ENCODE data around the gene TM9SF1. TPM values are rescaled to one million over a fixed set of nuclear protein-coding genes. Genes with fewer than 3 reads are reported as not detected.

Gene TM9SF1
- total and polyA plus RNA-seq, 2 of the 13 experiments (the other 11 are each of a cell fraction or from before 2014, with no cell fraction given): 83.2 to 110 TPM

DNA sequence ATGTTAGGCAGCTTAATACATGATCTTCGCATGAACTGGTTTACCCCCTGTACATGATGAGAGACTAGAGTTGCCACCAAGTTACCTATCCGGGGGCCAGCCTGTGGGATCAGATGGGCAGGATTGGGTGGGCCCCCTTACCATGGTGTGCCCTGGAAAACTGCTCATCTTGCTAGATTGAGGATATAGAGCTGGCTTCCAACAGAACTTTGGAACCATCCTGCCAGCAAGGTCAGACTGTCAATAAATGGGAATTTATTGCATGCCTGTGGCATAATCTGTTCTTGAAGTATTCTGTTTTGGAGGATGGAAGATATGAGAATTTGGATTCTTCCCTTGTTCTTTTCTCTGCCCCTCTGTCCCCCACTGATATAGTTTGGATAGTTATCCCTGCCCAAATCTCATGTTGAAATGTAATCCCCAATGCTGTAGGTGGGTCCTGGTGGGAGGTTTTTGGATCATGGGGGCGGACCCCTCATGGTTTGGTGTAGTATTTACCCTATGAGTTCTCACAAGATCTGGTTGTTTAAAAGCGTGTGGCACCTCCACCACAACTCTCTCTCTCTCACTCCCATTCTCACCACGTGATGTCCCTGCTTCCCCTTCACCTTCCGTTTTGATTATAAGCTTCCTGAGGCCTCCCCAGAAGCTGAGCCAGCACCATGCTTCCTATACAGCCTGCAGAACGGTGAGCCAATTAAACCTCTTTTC lies 3.7 kb upstream of the TM9SF1 start (continued):
- TF ChIP-seq ZNF564 (CRISPR knock-in tag; IDR thresholded peaks at IDR 0.05) (no peak), NFATC3 (CRISPR knock-in tag; IDR thresholded peaks at IDR 0.05) (no peak), NCOA5 (CRISPR knock-in tag; IDR thresholded peaks at IDR 0.05) (no peak), MLLT10 (CRISPR knock-in tag; IDR thresholded peaks at IDR 0.05) (no peak), LCORL (IDR thresholded peaks at IDR 0.05) (no peak), LCORL (CRISPR knock-in tag; IDR thresholded peaks at IDR 0.05) (0 out of 2 replicates have a peak, but pooled peaks have one; percentile 34), ZSCAN20 (CRISPR knock-in tag; IDR thresholded peaks at IDR 0.05; ENCODE audit: borderline replicate concordance) (no peak), NR2F1 (CRISPR knock-in tag; IDR thresholded peaks at IDR 0.05) (no peak), TBX2 (CRISPR knock-in tag; IDR thresholded peaks at IDR 0.05; ENCODE audit: borderline replicate concordance) (0 out of 2 replicates have a peak, but pooled peaks have one; percentile 21), ZNF75D (CRISPR knock-in tag; IDR thresholded peaks at IDR 0.05; ENCODE audit: borderline replicate concordance) (no peak), CEBPG (CRISPR knock-in tag; IDR thresholded peaks at IDR 0.05) (no peak)
- TF ChIP-seq, protein P1, sequence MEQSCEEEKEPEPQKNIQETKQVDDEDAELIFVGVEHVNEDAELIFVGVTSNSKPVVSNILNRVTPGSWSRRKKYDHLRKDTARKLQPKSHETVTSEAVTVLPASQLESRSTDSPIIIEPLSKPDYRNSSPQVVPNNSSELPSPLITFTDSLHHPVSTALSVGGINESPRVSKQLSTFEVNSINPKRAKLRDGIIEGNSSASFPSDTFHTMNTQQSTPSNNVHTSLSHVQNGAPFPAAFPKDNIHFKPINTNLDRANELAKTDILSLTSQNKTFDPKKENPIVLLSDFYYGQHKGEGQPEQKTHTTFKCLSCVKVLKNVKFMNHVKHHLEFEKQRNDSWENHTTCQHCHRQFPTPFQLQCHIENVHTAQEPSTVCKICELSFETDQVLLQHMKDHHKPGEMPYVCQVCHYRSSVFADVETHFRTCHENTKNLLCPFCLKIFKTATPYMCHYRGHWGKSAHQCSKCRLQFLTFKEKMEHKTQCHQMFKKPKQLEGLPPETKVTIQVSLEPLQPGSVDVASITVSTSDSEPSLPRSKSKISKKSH (CRISPR knock-in tag; IDR thresholded peaks at IDR 0.05; ENCODE audit: borderline replicate concordance): no peak
- TF ChIP-seq, protein P2, sequence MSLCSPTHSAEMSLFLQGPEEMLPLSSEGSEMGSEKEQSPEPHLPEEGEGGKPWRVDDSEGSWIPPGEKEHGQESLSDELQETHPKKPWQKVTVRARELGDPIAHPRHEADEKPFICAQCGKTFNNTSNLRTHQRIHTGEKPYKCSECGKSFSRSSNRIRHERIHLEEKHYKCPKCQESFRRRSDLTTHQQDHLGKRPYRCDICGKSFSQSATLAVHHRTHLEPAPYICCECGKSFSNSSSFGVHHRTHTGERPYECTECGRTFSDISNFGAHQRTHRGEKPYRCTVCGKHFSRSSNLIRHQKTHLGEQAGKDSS (CRISPR knock-in tag; IDR thresholded peaks at IDR 0.05; ENCODE audit: borderline replicate concordance, low read depth): 0 out of 2 replicates have a peak, but pooled peaks have one; percentile 25
- TF ChIP-seq, protein P3, sequence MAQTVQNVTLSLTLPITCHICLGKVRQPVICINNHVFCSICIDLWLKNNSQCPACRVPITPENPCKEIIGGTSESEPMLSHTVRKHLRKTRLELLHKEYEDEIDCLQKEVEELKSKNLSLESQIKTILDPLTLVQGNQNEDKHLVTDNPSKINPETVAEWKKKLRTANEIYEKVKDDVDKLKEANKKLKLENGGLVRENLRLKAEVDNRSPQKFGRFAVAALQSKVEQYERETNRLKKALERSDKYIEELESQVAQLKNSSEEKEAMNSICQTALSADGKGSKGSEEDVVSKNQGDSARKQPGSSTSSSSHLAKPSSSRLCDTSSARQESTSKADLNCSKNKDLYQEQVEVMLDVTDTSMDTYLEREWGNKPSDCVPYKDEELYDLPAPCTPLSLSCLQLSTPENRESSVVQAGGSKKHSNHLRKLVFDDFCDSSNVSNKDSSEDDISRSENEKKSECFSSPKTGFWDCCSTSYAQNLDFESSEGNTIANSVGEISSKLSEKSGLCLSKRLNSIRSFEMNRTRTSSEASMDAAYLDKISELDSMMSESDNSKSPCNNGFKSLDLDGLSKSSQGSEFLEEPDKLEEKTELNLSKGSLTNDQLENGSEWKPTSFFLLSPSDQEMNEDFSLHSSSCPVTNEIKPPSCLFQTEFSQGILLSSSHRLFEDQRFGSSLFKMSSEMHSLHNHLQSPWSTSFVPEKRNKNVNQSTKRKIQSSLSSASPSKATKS (CRISPR knock-in tag; IDR thresholded peaks at IDR 0.05): no peak
- TF ChIP-seq, protein P4, sequence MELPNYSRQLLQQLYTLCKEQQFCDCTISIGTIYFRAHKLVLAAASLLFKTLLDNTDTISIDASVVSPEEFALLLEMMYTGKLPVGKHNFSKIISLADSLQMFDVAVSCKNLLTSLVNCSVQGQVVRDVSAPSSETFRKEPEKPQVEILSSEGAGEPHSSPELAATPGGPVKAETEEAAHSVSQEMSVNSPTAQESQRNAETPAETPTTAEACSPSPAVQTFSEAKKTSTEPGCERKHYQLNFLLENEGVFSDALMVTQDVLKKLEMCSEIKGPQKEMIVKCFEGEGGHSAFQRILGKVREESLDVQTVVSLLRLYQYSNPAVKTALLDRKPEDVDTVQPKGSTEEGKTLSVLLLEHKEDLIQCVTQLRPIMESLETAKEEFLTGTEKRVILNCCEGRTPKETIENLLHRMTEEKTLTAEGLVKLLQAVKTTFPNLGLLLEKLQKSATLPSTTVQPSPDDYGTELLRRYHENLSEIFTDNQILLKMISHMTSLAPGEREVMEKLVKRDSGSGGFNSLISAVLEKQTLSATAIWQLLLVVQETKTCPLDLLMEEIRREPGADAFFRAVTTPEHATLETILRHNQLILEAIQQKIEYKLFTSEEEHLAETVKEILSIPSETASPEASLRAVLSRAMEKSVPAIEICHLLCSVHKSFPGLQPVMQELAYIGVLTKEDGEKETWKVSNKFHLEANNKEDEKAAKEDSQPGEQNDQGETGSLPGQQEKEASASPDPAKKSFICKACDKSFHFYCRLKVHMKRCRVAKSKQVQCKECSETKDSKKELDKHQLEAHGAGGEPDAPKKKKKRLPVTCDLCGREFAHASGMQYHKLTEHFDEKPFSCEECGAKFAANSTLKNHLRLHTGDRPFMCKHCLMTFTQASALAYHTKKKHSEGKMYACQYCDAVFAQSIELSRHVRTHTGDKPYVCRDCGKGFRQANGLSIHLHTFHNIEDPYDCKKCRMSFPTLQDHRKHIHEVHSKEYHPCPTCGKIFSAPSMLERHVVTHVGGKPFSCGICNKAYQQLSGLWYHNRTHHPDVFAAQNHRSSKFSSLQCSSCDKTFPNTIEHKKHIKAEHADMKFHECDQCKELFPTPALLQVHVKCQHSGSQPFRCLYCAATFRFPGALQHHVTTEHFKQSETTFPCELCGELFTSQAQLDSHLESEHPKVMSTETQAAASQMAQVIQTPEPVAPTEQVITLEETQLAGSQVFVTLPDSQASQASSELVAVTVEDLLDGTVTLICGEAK (IDR thresholded peaks at IDR 0.05): no peak
- TF ChIP-seq, protein P4 (CRISPR knock-in tag; IDR thresholded peaks at IDR 0.05): no peak
